Retinal pigment epithelial cell (primary cell): ENCODE results near the gene OLFM2.
"Not testable (repeated sequence)": the region's sequence is repeated elsewhere in the genome, so short reads cannot be mapped to it uniquely, and the experiment has no call there.

ENCODE experiments used
- DNase-seq: peaks from one replicate; pipeline ENCODE4 v3.0.0-alpha.2; 2010; ENCODE audit warnings: low read depth
- H3K4me3 ChIP-seq: 2 replicates; pipeline ENCODE4 v1.5.1; 2011; ENCODE audit warnings: mild to moderate bottlenecking, low read length, control low read depth, moderate library complexity
- TF ChIP-seq, protein P1 (sequence below): conservative IDR thresholded peaks from 2 replicates; pipeline ENCODE4 v1.5.1; 2011; ENCODE audit warnings: low read depth, low read length, control low read depth, inconsistent platforms

The OLFM2 gene

DNA sequence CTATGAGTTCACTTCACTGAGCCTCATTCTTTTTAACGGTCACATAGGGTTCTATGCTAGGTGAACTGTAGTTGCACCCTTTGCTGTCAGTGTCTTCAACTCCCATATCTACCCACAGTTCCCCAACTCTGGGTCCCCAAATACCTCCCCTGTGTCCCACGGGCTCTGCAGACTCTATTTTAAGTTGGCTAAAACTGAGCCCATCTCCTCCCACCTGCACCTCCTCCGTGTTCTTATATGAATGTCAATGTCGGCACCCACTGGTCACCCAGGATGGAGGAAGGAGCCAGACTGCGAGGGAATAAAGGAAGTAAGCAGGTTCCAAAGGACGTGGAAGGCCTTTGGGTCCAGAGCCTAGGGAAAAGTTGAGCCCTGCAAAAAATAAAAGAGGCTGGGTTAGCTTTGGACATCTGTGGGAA is 102.0 kb downstream of the OLFM2 start:
- TF ChIP-seq, protein P1, sequence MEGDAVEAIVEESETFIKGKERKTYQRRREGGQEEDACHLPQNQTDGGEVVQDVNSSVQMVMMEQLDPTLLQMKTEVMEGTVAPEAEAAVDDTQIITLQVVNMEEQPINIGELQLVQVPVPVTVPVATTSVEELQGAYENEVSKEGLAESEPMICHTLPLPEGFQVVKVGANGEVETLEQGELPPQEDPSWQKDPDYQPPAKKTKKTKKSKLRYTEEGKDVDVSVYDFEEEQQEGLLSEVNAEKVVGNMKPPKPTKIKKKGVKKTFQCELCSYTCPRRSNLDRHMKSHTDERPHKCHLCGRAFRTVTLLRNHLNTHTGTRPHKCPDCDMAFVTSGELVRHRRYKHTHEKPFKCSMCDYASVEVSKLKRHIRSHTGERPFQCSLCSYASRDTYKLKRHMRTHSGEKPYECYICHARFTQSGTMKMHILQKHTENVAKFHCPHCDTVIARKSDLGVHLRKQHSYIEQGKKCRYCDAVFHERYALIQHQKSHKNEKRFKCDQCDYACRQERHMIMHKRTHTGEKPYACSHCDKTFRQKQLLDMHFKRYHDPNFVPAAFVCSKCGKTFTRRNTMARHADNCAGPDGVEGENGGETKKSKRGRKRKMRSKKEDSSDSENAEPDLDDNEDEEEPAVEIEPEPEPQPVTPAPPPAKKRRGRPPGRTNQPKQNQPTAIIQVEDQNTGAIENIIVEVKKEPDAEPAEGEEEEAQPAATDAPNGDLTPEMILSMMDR = no peak

DNA sequence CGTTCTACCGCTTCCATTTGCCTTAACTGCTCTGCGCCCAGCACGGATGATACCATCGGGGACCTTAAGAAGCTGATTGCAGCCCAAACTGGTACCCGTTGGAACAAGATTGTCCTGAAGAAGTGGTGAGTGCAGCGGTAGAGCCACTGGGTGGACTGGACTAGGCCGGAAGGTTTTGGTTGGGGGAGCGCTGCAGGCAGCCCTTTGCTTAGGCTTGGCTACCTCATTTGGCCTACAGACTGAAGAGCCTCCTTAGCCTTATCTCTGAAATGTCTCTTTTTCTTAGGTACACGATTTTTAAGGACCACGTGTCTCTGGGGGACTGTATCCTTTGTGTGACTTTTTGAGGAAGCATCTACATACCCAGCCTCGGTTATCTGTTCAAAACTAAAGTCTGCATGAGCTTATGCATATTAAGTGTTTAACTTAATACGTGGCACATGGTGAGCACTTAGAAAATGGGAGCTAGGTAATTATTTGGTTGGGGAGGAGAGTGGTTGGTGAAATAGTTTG is 107.7 kb downstream of the OLFM2 start:
- TF ChIP-seq, protein P1 = no peak
- DNase-seq = no peak
- peak overlapping the region; percentile 94 for H3K4me3 ChIP-seq

More for the DNA sequence above, 102.0 kb downstream of the OLFM2 start:
- no peak for DNase-seq
- peak overlapping the region; percentile 81 for H3K4me3 ChIP-seq

DNA sequence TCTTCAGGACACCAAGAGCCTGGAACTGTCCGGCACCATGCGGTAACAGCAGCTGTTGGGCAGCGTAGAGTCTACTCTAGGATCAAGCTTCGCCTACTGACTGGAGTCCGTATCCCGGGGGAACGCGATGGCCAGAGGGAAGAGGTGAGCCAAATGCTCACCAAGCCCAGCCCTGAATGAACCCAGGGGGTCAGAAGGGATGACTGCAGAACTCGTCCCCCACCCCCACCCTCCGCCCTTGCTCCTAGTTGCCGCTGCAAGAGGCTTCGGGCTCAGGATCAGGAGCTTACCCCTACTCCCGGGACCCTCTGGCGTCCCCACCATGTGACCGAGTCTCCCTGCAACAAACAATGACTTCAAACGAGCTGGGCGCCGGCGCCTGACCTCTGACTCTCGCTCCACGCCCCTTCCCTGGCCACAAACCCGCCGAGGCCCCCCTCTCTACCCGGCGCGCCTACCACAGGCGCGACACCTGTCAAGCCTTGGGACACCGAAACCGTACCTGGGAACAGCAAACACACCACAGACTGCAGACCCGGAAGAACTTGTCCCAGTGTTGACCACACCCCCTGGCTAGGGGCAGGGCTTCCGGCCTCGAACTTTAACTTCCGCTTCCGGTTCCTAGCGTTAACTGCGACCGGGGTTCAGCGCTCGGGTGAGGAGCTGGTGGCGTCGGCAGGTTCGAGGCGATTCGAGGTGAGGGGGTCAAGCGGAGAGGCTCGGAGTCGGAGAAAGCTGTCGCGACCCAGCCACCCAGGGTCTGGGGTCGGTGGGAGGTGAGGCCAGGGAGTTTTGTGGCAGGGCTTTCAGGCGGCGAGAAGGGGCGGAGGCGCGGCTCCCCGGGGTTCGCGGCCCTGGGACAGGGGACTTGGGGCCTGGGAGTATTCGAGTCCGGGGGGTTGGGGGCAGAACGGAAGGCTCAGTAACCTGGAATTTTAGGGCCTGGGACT is 108.8 kb downstream of the OLFM2 start, which contains the start of gene UBL5:
UBL5 (plus strand) TSS at position 630 of the 950 bp plus-strand sequence. CDS start 420 bp downstream, outside the sequence.
- TF ChIP-seq, protein P1 = no peak
- peak within 1 kb of the TSS; percentile 94 for H3K4me3 ChIP-seq
- peak; percentile 49 for DNase-seq

DNA sequence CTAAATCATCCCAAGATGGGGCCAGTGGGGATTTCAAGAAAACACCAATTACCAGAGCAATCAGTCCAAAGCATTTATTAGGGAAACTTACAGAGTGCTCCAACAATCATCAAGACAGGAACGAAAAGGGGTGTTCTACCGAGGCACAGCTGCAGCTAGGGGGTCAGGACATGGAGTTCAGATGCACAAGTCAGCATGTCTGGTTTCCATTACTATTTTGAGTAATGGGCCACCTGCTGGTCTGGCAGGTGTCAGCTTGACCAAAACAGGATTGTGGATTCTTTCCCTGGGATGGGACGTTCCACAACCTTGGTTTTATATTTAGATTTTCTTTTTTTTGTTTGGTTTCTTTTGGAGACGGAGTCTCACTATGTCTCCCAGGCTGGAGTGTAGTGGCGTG is 112.5 kb downstream of the OLFM2 start:
- H3K4me3 ChIP-seq = no peak overlapping the region
- no peak for DNase-seq
- TF ChIP-seq, protein P1 = no peak

DNA sequence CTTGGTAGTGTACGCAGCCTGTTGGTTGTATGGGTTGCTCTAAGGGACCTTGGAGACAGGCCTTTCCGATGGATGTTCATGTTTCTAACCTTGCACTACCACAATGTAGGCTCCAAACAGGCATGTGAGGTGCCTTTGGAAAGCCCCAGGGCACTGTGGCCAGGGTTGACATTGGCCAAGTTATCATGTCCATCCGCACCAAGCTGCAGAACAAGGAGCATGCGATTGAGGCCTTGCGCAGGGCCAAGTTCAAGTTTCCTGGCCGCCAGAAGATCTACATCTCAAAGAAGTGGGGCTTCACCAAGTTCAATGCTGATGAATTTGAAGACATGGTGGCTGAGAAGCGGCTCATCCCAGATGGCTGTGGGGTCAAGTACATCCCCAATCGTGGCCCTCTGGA is 116.3 kb downstream of the OLFM2 start:
- not testable (repeated sequence) for H3K4me3 ChIP-seq, DNase-seq

DNA sequence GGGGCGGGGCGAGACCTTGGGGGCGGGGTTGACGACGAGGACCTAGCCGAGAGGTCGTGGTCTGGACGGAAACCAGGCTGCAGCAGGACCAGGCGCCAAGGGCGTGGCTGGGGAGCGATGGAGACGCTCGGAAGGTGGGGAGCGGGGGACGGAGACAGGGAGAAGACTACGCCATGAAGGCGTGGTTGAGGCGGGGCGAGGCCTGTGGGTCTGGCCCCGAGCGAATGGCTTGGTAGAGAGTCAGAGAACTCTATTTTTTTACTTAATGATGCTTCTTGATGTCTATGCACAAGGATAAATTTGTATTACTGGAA is 116.8 kb downstream of the OLFM2 start:
- no peak for DNase-seq
- TF ChIP-seq, protein P1 = no peak
- peak overlapping the region; percentile 50 for H3K4me3 ChIP-seq

DNA sequence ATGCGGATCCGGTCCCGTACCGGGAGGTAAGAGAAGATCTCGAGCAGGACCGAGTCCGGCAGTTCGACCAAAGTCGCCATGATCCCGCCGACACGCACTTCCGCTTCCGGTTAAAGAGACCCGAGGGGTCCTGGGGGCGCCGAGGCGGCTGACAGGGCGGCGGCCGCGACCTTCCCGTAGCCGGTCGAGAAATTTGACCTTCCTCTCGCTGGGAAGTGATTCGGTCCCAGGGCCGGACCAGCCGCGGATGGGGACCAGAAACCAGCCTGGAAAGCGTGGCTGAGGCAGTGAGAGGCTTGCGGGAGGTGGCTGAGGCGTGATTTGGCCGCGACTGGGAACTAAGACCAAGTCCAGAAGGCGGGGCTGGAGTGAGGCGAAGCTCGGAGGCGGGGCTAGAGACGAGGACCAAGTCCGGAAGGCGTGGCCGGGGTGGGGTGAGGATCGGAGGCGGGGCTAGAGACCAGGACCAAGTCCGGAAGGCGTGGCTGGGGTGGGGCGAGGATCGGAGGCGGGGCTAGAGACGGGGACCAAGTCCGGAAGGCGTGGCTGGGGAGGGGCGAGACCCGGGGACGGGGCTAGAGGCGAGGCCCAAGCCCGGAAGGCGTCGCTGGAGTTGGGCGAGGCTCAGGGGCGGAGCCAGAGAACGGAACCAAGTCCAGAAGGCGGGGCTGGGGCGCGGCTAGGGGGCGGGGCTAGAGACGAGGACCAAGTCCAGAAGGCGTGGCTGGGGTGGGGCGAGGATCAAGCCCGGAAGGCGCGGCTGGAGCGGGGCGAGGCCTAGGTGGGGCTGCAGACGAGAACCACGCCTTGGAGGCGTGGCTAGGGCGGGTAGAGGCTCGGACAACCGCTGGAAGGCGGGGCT is 117.3 kb downstream of the OLFM2 start, which contains the start of gene FBXL12:
FBXL12 (minus strand) TSS at position 346 of the 862 bp plus-strand sequence; CDS start at position 80, 266 bp downstream.
- peak; percentile 97 for DNase-seq
- TF ChIP-seq, protein P1 = no peak
- peak within 1 kb of the TSS; percentile 93 for H3K4me3 ChIP-seq
